Tongue (tissue), 2 donors: ENCODE data around the gene OAF. TPM values are rescaled to one million over a fixed set of nuclear protein-coding genes. Genes with fewer than 3 reads are reported as not detected.
"Not testable (repeated sequence)": the region's sequence is repeated elsewhere in the genome, so short reads cannot be mapped to it uniquely, and the experiment has no call there.

ENCODE experiments used
- DNase-seq: peaks from one replicate; pipeline ENCODE4 v3.0.0-alpha.2; 2015
- total RNA-seq: library from RNA; depleted of rRNA; stranded (reverse); fragments of >200 nt; gene quantifications from one replicate; pipeline ENCODE4 v1.2.3, GENCODE V29; 2014

Gene OAF
- 43.3 TPM for total RNA-seq

GRCh38 chr11:120210626-120211521, at the start of gene OAF:
Gene OAF, plus strand, starts transcription at chr11:120211032. Its CDS starts 248 bp downstream, at chr11:120211280.
- peak; percentile 95 for DNase-seq

- no peak for DNase-seq
These were observed 43.2 kb upstream of the OAF start for GRCh38 chr11:120167659-120168058.

GRCh38 chr11:120168108-120168959, 42.5 kb upstream of the OAF start:
- no peak for DNase-seq

GRCh38 chr11:120168960-120169681, 41.7 kb upstream of the OAF start:
- peak; percentile 82 for DNase-seq

- no peak for DNase-seq
These were observed 40.7 kb upstream of the OAF start for GRCh38 chr11:120169981-120170698.

- DNase-seq = no peak
These were observed 40.0 kb upstream of the OAF start for GRCh38 chr11:120170741-120171261.

GRCh38 chr11:120172054-120172911, 38.5 kb upstream of the OAF start:
- DNase-seq = peak; percentile 86

GRCh38 chr11:120173019-120173705, 37.7 kb upstream of the OAF start:
- no peak for DNase-seq

- DNase-seq = no peak
These were observed 37.0 kb upstream of the OAF start for GRCh38 chr11:120173807-120174206.

GRCh38 chr11:120174866-120175265, 36.0 kb upstream of the OAF start:
- no peak for DNase-seq

- no peak for DNase-seq
These were observed 32.2 kb upstream of the OAF start for GRCh38 chr11:120178561-120179056.

- no peak for DNase-seq
These were observed 31.7 kb upstream of the OAF start for GRCh38 chr11:120179057-120179672.

- DNase-seq = not testable (repeated sequence)
These were observed 30.8 kb upstream of the OAF start for GRCh38 chr11:120180063-120180462.

GRCh38 chr11:120180551-120181232, 30.1 kb upstream of the OAF start:
- DNase-seq = no peak

GRCh38 chr11:120181376-120181975, 29.4 kb upstream of the OAF start:
- no peak for DNase-seq

GRCh38 chr11:120182372-120182771, 28.5 kb upstream of the OAF start:
- DNase-seq = no peak

- no peak for DNase-seq
These were observed 27.9 kb upstream of the OAF start for GRCh38 chr11:120182790-120183491.
